H1 (cell line): ENCODE results near the gene PTER. TPM values are rescaled to one million over a fixed set of nuclear protein-coding genes. Genes with fewer than 3 reads are reported as not detected.

Experiments used
- polyA plus RNA-seq, 7 experiments: library from polyadenylated mRNA; depleted of rRNA in 3 of 7; stranded (reverse) in 5 of 7; unstranded in 2 of 7; fragments of >200 nt in 5 of 7; fragments of 200-250 nt in 2 of 7; gene quantifications; 1 replicate in 5 of 7; 2 replicates in 1 of 7; 4 replicates in 1 of 7; pipeline versions ENCODE4 v1.2.1 to v1.2.3, GENCODE V29; 2011 to 2013; ENCODE audit warnings: missing spikeins in 2 of 7, mixed read lengths in 2 of 7
- total RNA-seq: library from RNA; stranded (reverse); fragmentation: NEBNext Ultra II Directional; extraction: Animal tissue kit (Norgen Biotek cat#: 25700); gene quantifications from 2 replicates; pipeline ENCODE4 v1.2.1, GENCODE V29; 2021
- TF ChIP-seq, protein P1 (sequence below), 3 experiments: IDR thresholded peaks; 1 replicate in 2 of 3; 2 replicates in 1 of 3; pipeline versions ENCODE4 v1.5.1 to v1.6.1; 2011; ENCODE audit warnings: low read length in 3 of 3, mild to moderate bottlenecking in 3 of 3, inconsistent platforms in 2 of 3, low read depth in 1 of 3, moderate library complexity in 1 of 3; ENCODE audit not compliant: insufficient read depth in 1 of 3; ENCODE audit errors: control extremely low read depth in 1 of 3

PTER gene
- total and polyA plus RNA-seq, 2 of the 8 experiments (the other 6 are each of a cell fraction or from before 2014, with no cell fraction given) = 4.4 to 7.8 TPM

DNA sequence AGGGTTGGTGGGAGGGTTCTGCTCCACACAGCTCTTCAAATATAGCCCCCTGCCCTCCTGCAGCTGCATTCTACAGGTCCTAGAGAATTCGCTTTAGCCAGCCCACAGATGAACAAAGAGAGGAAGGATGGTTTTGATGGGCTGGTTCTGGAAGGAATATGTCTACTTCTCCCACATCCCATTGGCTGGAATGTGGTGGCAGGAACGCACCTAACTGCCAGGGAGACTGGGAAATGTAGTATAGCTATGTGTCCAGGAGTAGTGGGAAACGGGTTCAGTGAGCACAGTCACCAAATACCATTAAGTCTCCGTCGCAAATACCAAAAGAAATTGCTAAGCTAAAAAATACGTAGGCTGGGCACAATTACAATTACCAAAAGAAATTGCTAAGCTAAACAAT lies 7.3 kb upstream of the PTER start (continued):
- TF ChIP-seq, protein P1, sequence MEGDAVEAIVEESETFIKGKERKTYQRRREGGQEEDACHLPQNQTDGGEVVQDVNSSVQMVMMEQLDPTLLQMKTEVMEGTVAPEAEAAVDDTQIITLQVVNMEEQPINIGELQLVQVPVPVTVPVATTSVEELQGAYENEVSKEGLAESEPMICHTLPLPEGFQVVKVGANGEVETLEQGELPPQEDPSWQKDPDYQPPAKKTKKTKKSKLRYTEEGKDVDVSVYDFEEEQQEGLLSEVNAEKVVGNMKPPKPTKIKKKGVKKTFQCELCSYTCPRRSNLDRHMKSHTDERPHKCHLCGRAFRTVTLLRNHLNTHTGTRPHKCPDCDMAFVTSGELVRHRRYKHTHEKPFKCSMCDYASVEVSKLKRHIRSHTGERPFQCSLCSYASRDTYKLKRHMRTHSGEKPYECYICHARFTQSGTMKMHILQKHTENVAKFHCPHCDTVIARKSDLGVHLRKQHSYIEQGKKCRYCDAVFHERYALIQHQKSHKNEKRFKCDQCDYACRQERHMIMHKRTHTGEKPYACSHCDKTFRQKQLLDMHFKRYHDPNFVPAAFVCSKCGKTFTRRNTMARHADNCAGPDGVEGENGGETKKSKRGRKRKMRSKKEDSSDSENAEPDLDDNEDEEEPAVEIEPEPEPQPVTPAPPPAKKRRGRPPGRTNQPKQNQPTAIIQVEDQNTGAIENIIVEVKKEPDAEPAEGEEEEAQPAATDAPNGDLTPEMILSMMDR (IDR thresholded peaks at IDR 0.05; ENCODE audit: control extremely low read depth in 1 of 3, insufficient read depth in 1 of 3, low read depth in 1 of 3, low read length in 3 of 3) = no peak
